ENCODE results near the gene CCHCR1.

CCHCR1 gene

GRCh38 chr6:31107052-31107451 lies 50.5 kb downstream of the CCHCR1 start:
- no peak for DNase-seq (ENCODE audit: low spot score)

GRCh38 chr6:31103136-31103535 lies 54.5 kb downstream of the CCHCR1 start:
- no peak for DNase-seq (ENCODE audit: low spot score)

GRCh38 chr6:31098449-31098938 lies 59.1 kb downstream of the CCHCR1 start:
- DNase-seq (ENCODE audit: low spot score), result no peak

- no peak for DNase-seq (ENCODE audit: low spot score)
These were observed 60.9 kb downstream of the CCHCR1 start for GRCh38 chr6:31096656-31097055.

GRCh38 chr6:31096215-31096614 lies 61.4 kb downstream of the CCHCR1 start:
- DNase-seq (ENCODE audit: low spot score), result no peak

- no peak for DNase-seq (ENCODE audit: low spot score)
These were observed 63.2 kb downstream of the CCHCR1 start for GRCh38 chr6:31094389-31094881.

- DNase-seq (ENCODE audit: low spot score), result no peak
These were observed 64.7 kb downstream of the CCHCR1 start for GRCh38 chr6:31092769-31093505.

Data from putamen (tissue), 1 donor.